GM21723 (cell line): Measurements from ENCODE around the gene SEMA3G.

Source experiments
- ATAC-seq: cut with Tn5 transposase; IDR thresholded peaks from one replicate; pipeline ENCODE4 v1.9.1; 2021; ENCODE audit warnings: mild to moderate bottlenecking, moderate library complexity; ENCODE audit not compliant: unreplicated experiment

Gene SEMA3G

DNA sequence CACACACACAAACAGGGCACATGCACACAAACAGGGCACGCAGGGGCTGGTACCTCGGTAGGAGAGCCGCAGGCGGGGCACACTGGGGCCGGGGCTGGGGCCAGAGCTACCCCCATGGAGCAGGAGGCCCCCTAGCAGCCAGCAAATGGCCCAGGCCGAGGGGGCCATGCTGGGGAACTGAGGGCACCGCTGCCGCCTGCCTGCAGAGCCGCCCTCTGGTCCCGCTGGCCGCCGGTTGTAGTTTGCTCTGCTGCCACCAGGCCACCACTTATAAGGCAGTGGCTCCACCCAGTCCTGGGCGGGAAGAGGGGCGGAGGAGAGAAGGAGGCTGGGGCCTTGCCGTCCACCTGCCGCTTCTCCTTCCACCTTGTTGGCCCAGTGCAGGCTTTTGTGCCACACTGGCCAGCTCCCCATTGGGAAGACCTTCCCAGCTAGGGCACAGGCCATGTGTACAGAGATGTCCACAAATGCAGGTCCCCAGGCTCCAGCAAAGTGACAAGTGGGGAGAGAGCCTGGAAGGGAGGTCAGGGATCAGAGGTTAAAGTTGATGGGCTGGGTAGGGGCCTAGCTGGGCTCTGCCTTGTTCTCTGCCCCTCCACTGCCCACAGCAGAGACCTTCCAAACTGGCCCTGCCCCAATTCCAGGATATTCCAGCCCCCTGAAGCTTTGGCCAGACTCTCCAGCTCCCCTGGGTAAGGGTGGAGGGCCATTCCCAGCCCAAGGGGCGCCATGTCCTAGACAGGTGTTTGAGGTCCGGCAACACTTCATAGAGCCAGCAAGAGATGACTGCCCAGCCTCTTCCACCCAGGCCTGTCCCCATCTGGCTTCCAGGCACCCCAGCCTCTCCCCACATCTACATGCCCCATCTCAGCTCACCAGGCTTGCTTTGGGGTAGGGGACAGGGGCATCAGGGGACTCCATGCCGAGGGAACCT is at the start of gene SEMA3G:
SEMA3G (minus strand) TSS at position 244 of the 934 bp plus-strand sequence; CDS start at position 168, 76 bp downstream.
- ATAC-seq = peak; percentile 86

DNA sequence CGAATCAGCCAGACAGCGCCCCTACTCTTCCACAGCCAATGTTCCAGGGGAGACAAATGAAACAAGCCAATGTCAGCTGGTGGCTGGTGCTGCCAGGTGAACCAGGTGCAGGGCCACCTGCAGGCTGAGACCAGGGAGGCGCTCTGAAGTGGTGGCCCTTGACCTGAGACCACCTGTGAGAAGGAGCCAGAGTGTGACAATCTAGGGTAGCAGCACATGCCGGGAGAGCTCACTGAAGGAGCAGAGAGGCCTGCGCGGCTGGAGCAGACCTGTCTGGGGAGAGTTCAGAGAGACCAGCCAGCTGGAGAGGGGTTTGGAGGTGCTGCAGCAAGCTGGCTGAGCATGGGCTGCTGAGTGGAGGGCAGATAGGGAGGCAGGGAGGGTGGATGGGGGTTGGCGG is 49.5 kb upstream of the SEMA3G start:
- no peak for ATAC-seq

DNA sequence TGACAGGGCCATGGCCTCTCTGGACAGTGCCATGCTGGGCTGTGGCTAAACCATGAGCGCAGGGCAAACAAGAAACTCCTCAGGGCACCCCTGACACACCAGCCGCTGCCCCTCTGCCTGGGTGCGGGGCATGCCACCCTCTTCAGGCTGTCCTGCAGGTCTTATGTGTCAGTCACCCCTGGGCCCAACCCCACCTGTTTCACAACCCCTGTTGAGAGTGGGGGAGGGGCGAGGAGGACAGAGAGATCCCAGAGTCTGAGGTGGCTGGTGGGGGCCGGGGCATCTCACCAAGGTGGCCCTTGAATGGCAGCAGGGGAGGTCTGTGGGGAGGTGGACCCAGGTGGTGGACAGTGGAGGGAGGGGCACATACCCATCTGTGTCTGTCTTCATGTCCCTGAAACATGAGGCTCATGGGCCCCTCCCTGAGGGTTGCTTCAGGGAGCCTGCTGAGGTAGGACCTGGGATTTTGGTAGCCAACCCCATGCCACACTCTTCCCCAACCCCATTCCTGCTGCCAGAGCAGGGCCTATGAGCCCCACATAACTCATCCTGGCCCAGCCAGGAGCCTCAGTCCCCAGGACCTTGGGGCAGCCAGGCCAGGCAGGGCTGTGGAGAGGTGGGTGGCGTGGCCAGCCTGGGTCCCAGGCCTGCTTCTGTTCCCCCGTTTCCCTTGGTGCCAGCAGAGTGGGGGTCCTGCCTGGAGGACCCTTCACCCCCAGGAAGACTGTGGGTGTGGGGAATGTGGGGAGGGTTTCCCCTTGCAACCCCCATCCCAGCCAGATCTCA is 48.5 kb upstream of the SEMA3G start:
- no peak for ATAC-seq

DNA sequence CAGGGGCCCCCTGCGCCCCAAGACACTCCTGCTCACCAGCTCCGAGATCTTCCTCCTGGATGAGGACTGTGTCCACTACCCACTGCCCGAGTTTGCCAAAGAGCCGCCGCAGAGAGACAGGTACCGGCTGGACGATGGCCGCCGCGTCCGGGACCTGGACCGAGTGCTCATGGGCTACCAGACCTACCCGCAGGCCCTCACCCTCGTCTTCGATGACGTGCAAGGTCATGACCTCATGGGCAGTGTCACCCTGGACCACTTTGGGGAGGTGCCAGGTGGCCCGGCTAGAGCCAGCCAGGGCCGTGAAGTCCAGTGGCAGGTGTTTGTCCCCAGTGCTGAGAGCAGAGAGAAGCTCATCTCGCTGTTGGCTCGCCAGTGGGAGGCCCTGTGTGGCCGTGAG is 47.2 kb upstream of the SEMA3G start:
- ATAC-seq = no peak

DNA sequence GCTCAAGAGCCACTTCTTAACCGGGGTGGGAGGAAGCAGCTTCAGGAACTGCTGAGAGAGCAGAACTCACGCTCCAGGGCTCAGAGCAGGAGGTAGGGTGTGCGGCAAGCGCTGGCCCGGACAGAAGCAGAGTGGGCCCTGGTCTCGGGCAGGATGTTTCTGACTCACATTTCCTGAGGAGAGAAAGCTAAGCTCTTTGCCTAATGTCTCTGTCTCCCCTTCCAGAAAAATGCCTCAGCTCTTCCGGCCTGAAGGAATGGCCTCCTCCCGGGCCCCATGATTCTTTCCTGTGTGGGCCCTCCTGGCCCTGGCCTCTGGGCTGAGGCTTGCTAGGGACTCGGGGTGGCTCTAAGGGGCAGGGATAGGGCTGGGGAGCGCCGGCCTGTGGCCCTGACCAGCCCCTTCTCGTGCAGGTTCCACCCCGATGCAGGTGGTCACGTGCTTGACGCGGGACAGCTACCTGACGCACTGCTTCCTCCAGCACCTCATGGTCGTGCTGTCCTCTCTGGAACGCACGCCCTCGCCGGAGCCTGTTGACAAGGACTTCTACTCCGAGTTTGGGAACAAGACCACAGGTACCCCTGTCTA is 46.1 kb upstream of the SEMA3G start:
- no peak for ATAC-seq

DNA sequence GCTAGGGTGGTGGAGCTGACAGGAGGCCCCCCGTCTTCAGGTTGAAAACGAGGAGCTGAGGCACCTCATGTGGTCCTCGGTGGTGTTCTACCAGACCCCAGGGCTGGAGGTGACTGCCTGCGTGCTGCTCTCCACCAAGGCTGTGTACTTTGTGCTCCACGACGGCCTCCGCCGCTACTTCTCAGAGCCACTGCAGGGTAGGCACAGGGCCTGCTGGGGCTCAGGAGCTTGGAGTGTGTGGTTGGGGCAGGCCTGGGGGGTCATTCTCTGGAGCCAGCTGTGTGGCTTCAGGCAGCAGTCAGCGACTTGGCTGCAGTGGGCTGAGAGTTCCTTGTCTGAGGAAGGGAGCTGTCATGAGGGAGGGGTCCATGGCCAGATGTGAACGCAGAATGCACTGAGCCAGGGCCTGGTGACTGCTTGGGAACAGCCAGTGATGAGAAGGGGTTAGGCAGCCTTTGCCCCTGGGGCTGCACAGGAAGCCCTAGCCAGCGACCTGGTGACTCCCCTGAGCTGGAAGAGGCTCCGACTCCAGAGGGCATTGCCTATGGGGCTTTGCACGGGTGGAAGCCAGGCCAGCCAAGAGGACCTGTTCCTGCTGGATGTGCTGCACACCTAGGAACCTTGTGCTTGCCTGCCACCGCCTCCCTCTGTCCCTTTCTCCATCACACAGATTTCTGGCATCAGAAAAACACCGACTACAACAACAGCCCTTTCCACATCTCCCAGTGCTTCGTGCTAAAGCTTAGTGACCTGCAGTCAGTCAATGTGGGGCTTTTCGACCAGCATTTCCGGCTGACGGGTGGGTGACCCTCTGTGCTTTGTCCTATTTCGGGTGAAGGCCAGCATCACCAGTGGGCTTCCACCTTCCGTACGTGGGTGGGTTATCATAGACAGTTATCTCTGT is 45.4 kb upstream of the SEMA3G start:
- ATAC-seq = no peak

DNA sequence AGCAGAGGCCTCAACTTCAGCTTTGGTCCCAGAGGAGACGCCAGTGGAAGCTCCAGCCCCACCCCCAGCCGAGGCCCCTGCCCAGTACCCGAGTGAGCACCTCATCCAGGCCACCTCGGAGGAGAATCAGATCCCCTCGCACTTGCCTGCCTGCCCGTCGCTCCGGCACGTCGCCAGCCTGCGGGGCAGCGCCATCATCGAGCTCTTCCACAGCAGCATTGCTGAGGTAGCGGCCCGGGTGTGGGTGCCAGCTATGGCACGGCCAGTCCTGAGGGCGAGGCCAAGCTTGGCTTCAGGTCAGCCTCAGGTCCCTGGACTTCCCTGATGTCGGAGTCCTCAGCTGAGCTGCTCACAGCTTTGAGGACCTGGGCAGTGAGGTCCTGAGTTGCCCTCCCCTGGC is 44.5 kb upstream of the SEMA3G start:
- ATAC-seq = no peak

DNA sequence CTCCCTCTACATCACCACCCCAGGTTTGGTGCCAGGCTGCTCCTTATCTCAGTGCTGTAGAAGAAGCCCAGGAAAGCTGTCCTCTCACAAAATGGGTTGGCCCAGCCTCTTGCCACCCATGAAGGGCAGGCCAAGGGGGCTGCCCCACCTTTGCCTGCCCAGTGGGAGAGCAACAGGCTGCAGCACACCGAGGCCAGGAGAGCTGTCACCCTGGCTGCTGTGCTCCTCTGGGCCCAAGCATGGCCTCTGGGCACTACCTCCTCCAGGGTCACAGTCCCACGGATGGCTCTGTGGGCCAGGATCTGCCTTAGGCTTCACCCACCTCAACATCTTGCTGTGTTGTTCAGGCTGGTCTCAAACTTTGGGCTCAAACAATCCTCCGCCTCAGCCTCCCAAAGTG is 43.8 kb upstream of the SEMA3G start:
- ATAC-seq = no peak

DNA sequence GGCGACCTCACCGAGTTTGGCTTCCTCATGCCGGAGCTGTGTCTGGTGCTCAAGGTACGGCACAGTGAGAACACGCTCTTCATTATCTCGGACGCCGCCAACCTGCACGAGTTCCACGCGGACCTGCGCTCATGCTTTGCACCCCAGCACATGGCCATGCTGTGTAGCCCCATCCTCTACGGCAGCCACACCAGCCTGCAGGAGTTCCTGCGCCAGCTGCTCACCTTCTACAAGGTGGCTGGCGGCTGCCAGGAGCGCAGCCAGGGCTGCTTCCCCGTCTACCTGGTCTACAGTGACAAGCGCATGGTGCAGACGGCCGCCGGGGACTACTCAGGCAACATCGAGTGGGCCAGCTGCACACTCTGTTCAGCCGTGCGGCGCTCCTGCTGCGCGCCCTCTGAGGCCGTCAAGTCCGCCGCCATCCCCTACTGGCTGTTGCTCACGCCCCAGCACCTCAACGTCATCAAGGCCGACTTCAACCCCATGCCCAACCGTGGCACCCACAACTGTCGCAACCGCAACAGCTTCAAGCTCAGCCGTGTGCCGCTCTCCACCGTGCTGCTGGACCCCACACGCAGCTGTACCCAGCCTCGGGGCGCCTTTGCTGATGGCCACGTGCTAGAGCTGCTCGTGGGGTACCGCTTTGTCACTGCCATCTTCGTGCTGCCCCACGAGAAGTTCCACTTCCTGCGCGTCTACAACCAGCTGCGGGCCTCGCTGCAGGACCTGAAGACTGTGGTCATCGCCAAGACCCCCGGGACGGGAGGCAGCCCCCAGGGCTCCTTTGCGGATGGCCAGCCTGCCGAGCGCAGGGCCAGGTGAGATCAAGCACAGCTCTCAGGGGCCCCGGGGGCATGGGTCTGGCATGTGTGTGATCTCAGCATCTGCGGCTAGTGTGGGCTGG is 43.1 kb upstream of the SEMA3G start:
- ATAC-seq = no peak

DNA sequence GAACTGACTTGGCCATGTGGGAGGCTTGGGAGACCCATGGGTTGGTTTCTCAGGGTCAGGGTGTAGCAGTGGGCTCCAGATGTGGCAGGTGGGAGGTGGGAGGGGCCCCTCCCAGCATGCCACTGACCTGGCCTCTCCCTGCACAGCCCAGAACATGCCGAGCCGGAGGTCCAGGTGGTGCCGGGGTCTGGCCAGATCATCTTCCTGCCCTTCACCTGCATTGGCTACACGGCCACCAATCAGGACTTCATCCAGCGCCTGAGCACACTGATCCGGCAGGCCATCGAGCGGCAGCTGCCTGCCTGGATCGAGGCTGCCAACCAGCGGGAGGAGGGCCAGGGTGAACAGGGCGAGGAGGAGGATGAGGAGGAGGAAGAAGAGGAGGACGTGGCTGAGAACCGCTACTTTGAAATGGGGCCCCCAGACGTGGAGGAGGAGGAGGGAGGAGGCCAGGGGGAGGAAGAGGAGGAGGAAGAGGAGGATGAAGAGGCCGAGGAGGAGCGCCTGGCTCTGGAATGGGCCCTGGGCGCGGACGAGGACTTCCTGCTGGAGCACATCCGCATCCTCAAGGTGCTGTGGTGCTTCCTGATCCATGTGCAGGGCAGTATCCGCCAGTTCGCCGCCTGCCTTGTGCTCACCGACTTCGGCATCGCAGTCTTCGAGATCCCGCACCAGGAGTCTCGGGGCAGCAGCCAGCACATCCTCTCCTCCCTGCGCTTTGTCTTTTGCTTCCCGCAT is 42.3 kb upstream of the SEMA3G start:
- ATAC-seq = no peak

DNA sequence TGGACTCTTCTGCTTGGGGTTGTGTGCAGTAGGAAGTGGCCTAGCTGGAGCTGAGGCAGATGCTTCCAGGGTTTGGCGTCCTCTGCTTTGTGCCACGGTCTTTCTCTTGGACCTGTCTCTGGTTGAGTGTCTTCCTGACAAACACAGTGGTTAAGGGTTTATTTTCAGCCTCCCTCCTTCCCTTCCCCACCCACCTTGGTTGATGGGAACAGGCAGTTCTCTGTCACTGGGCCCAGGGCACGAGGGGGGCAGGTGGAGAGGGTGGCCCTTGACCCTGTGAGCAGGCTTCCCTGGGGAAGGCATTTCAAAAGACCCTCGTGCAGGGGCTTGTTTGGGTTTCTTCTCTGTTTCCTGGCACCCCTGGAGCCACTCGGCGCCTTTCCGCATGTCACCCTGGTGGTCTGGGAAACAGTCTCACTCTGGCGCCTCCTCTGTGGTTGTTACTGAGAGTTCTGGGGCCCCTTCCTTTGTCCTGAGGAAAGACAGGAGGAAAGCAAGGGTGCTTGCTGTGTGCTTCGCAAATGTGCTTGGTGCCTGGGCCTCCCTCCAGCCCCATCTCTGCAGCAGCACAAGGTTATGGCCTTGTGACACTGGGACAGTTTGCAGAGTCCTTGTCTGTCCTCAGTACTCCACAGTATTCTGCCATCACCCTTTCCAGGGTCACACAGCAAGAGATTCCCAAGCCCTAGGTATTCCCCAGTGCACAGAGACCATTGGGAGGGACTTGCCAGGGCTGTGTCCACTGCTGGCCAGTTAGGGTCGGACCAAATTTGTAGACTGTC is 40.0 kb upstream of the SEMA3G start:
- no peak for ATAC-seq

DNA sequence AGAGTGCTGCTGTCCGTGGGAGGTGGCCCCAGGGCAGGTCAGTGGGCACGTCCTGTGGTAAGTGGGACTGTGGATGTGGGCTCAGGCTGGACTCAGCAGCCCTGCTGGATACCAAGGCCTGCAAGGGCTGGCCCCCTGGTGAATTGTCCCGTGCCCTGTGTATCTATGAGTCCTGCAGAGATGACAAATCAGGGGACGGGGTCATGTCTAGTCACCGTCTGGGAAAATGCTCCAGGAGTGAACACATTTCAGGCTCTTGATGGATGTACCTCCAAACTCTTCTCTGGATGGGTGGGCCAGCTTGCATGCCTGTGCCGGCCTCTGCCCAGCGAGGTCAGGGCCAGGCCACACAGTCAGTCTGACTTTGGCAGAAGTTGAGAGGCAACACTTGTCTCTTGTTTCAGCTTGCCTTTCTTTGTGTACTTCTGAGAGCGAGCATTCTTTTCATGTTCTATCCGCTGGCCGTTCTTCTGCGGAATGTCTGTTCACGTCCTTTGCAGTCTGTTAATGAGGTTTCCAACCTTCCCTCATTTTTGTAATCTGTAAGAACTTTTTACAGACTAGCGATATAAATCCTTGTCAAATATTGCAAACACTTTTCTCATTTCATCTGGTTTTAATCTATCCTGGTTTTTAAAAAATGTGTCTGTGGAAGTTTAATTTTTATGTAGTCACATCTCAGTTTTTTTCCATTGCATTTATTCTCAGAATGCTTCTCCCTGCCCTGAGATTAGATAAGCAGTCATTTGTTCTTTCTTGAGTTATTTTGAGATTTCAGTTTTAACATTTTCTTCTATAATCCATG is 38.9 kb upstream of the SEMA3G start:
- ATAC-seq = no peak

DNA sequence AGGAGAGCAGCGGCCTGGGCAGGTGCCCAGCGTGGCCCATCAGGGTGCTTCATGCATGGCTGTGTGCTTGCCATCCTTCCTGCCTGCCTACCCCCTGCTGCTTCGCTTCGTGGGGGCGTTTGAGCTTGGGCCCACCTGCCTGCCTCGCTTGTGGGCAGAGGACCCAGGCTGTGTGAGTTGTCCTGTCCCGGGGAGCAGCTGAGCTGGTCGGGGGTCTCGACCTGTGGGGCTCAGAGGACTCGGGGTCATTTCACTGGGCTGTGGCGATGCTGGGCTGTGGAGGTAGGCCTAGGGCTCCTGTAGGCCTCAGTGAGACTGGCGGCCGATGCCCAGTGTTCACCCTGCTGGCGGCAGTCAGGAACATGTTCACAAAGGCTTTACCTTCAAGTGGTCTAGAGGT is 38.2 kb upstream of the SEMA3G start:
- no peak for ATAC-seq

DNA sequence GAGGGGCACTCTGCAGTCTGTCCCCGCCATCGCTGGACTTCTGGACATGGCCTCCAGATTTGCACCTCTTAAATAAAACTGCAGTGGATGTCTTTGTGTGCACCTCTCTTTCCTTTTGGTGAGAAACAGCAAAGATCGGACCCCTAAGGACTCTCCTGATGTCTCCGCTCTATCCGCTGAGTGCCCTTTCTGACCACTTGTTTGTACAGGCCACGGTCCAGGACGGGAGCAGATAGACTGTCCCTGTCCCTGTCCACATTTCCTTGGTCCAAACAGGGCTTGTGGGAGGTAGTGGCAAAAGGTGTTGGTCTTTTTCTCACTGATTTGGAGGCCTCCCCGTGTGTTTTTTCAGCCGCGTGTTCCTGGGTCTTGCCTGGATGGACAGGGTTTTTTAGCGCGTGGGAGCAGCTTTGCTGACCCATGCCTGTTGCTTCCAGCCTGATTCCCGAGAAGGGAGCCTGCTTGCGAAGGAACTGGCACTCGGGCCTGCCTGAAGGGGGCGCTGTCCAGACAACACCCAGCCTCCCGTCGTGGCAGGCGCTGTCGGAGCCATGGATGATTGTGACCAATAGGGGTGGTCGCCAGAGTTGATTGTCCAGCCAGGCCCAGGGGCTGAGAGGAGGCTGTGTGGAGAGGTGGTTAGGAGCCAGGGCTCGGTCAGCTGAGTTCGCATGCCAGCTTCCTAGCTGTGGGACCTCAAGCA is 37.1 kb upstream of the SEMA3G start:
- ATAC-seq = no peak

DNA sequence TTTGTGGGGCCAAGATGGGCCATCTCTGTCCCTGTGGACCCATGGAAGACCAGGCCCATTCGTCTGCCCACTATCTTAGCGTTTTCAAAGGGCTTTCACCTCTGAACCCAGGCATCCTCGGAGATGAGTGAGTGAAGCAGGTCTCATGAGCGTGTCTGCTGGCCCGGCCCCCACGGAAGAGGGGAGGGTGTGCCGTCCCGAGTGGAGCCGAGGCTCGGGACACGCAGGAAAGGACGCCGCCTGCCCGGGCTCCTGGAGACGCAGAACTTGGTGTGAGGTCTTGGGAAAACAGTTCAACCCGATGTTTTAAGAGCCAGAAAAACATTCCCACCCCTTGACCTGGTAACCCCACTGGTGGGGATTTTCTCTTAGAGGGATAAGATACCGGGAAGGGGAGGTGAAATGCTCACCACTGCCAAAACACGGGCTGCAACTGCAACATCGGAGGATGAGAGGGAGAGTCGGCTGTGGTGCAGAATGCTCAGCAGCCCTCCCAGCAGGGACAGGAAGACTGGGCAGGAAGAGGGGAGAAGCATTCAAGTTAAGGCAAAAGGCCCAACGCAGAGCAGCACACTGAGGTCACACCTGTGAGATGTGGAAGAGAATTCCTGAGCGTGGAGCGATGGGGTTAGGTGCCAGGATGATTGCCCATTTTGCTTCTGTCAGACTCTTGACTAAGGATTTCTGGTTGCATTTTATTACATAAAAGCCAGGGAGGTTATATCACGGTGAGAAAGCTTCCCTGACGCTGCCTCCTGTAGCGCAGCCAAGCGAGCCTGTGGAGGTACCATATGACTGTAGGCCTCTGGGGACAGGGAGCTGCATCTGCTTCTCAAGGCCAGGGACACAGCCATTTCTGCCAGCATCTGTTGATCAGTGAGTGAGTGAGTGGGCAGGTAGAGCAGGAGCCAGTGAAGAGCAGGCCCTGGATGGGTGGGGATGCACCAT is 36.1 kb upstream of the SEMA3G start:
- no peak for ATAC-seq
